A549 (cell line): ENCODE results near the gene C4orf50. TPM values are rescaled to one million over a fixed set of nuclear protein-coding genes. Genes with fewer than 3 reads are reported as not detected.

Source experiments
- ATAC-seq, 2 experiments: fragments of 200-7000 bp in 1 of 2; fragments of >200 bp in 1 of 2; cut with Nextera tagmentation in 1 of 2; cut with Tn5 transposase in 1 of 2; 3 replicates each; pipeline versions ENCODE4 v1.8.0 to v1.9.1; 2018 to 2020; ENCODE audit warnings: mild to moderate bottlenecking in 1 of 2, moderate library complexity in 1 of 2
- CTCF ChIA-PET: fragments of 300-600 bp; sonication (Branson Sonifier 250); formaldehyde crosslinking; extraction: SDS; loops from one replicate; lab custom pipeline; 2021; ENCODE audit warnings: antibody characterized with exemption, inconsistent platforms; lab: Yijun Ruan, JAX
- POLR2A ChIA-PET: fragments of 350-600 bp; formaldehyde crosslinking; extraction: SDS; loops from one replicate; lab custom pipeline; 2021; ENCODE audit warnings: antibody characterized with exemption, inconsistent platforms; lab: Yijun Ruan, JAX
- DNase-seq, 2 experiments: peaks; one replicate each; pipeline versions ENCODE4 v3.0.0 to v3.0.0-alpha.2; 2011 to 2016; ENCODE audit warnings: low read depth in 1 of 2, low spot score in 1 of 2
- FAIRE-seq: peaks from 2 replicates; lab custom pipeline; 2011; peaks lifted over from hg19 to GRCh38; lab: Jason Lieb, UNC
- H3K27ac ChIP-seq, 2 experiments: fragments of >200 bp; sonication (Bioruptor Twin); formaldehyde crosslinking; 3 replicates each; pipeline ENCODE4 v1.5.1; 2016 to 2017
- H3K4me1 ChIP-seq: fragments of >200 bp; sonication (Bioruptor Twin); formaldehyde crosslinking; 3 replicates; pipeline ENCODE4 v1.6.1; 2016
- H3K4me2 ChIP-seq: fragments of >200 bp; sonication (Bioruptor Twin); formaldehyde crosslinking; 3 replicates; pipeline ENCODE4 v1.6.1; 2016
- H3K4me3 ChIP-seq: fragments of >200 bp; sonication (Bioruptor Twin); formaldehyde crosslinking; 3 replicates; pipeline ENCODE4 v1.5.1; 2016
- H3K9me3 ChIP-seq: fragments of >200 bp; sonication (Bioruptor Twin); formaldehyde crosslinking; 3 replicates; pipeline ENCODE4 v1.6.1; 2016
- CBX2 ChIP-seq: fragments of 200-600 bp; sonication (generic); IDR thresholded peaks from 2 replicates; pipeline ENCODE4 v1.6.1; 2016; ENCODE audit warnings: low read depth, mild to moderate bottlenecking, borderline replicate concordance
- CHD4 ChIP-seq: fragments of 200-600 bp; sonication (generic); IDR thresholded peaks from 2 replicates; pipeline ENCODE4 v1.6.1; 2016; ENCODE audit warnings: antibody characterized with exemption, mild to moderate bottlenecking, borderline replicate concordance
- E2F6 ChIP-seq: IDR thresholded peaks from 2 replicates; pipeline ENCODE4 v1.6.1; 2012; ENCODE audit warnings: low read depth, borderline replicate concordance
- EP300 ChIP-seq, 2 experiments: fragments of >200 bp; sonication (Bioruptor Twin); formaldehyde crosslinking; IDR thresholded peaks; 2 replicates in 1 of 2; 3 replicates in 1 of 2; pipeline ENCODE4 v1.6.1; 2016 to 2017
- ESRRA ChIP-seq: fragments of 150-350 bp; IDR thresholded peaks from 2 replicates; pipeline ENCODE4 v1.6.1; 2014; ENCODE audit warnings: mild to moderate bottlenecking, low read length, borderline replicate concordance
- HDAC2 ChIP-seq: fragments of 200-600 bp; sonication (generic); IDR thresholded peaks from 2 replicates; pipeline ENCODE4 v1.6.1; 2016
- HOXA7 ChIP-seq: fragments of 250-450 bp; sonication (Bioruptor Pico); IDR thresholded peaks from 2 replicates; pipeline ENCODE4 v1.5.0; 2020; ENCODE audit warnings: mild to moderate bottlenecking, moderate library complexity
- HOXB5 ChIP-seq: fragments of 250-450 bp; sonication (Bioruptor Pico); IDR thresholded peaks from 2 replicates; pipeline ENCODE4 v1.5.0; 2020; ENCODE audit warnings: mild to moderate bottlenecking, moderate library complexity
- KDM1A ChIP-seq: fragments of 200-600 bp; sonication (generic); IDR thresholded peaks from 2 replicates; pipeline ENCODE4 v1.6.1; 2016; ENCODE audit warnings: low read depth, mild to moderate bottlenecking
- MAFK ChIP-seq: fragments of 450-650 bp; IDR thresholded peaks from 2 replicates; pipeline ENCODE4 v1.6.1; 2014; ENCODE audit not compliant: partially characterized antibody
- MAZ ChIP-seq: fragments of 150-350 bp; IDR thresholded peaks from 2 replicates; pipeline ENCODE4 v1.6.1; 2014; ENCODE audit warnings: antibody characterized with exemption, low read depth, low read length, borderline replicate concordance
- MYC ChIP-seq: IDR thresholded peaks from 2 replicates; pipeline ENCODE4 v1.6.1; 2012; ENCODE audit warnings: mild to moderate bottlenecking, inconsistent platforms, low read length, improper control_type of control experiment, borderline replicate concordance
- NPAS2 ChIP-seq: fragments of 250-450 bp; sonication (Bioruptor Pico); IDR thresholded peaks from 2 replicates; pipeline ENCODE4 v1.8.0; 2022; ENCODE audit warnings: mild to moderate bottlenecking, moderate library complexity, borderline replicate concordance
- NR3C1 ChIP-seq: fragments of >200 bp; sonication (Bioruptor Twin); formaldehyde crosslinking; IDR thresholded peaks from 3 replicates; pipeline ENCODE4 v1.6.1; 2017
- PBX3 ChIP-seq: IDR thresholded peaks from 2 replicates; pipeline ENCODE4 v1.6.1; 2012
- RARB ChIP-seq: fragments of 250-450 bp; sonication (Bioruptor Pico); IDR thresholded peaks from 2 replicates; pipeline ENCODE4 v1.8.0; 2021; ENCODE audit warnings: mild to moderate bottlenecking, moderate library complexity
- REST ChIP-seq: fragments of 200-600 bp; sonication (generic); IDR thresholded peaks from 2 replicates; pipeline ENCODE4 v1.6.1; 2016; ENCODE audit warnings: antibody characterized with exemption, mild to moderate bottlenecking, moderate library complexity
- TP53 ChIP-seq: fragments of 250-450 bp; sonication (Bioruptor Pico); IDR thresholded peaks from 2 replicates; pipeline ENCODE4 v1.5.0; 2021; ENCODE audit warnings: mild to moderate bottlenecking, moderate library complexity
- ZC3H11A ChIP-seq: fragments of 450-650 bp; IDR thresholded peaks from 2 replicates; pipeline ENCODE4 v1.6.1; 2014; ENCODE audit warnings: antibody characterized with exemption, mild to moderate bottlenecking
- WGBS: methylation state at CpG from one replicate; pipeline ENCODE4 v1.1.6; 2017; ENCODE audit errors: missing lambda C conversion rate; 5-methylcytosine and 5-hydroxymethylcytosine counted together
- polyA plus RNA-seq, 4 experiments: library from polyadenylated mRNA; depleted of rRNA in 3 of 4; stranded (reverse); fragments of >200 nt; fragmentation: RNase III in 1 of 4; extraction: RNeasy Plus Mini Kit Qiagen cat#74134 plus additional on column Dnase treatment in 1 of 4; gene quantifications; 2 replicates in 3 of 4; 3 replicates in 1 of 4; pipeline ENCODE4 v1.2.3, GENCODE V29; 2011 to 2017
- TF ChIP-seq, protein P1 (sequence below): IDR thresholded peaks from 2 replicates; pipeline ENCODE4 v1.6.1; 2012

C4orf50 gene
- polyA plus RNA-seq, 2 of the 4 experiments (the other 2 are of a cell fraction), result not detected

- no peak for TF ChIP-seq HOXA7 (CRISPR knock-in tag)
- TF ChIP-seq REST, result no peak
- TF ChIP-seq TP53 (CRISPR knock-in tag), result no peak
- no peak for TF ChIP-seq E2F6
- no peak for TF ChIP-seq MAFK
- no peak for TF ChIP-seq PBX3
- no peak for TF ChIP-seq RARB (CRISPR knock-in tag)
- no peak for TF ChIP-seq CBX2
- no peak for TF ChIP-seq HOXB5
- ChIA-PET CTCF (interaction anchor here (1.1 kb wide), 1 partner anchor 66 kb away, joined by 3 read pairs; no protein-coding TSS in a partner anchor), POLR2A (no interaction called here)
- Histone ChIP-seq H3K4me2 (no peak overlapping the region), H3K4me1 (no peaks in the 10 kb centered on the region), H3K9me3 (no peaks in the 10 kb centered on the region; the same call in 2 of the 3 replicates), H3K4me3 (no peak overlapping the region), H3K27ac (no peak overlapping the region)
- FAIRE-seq (no peak), ATAC-seq (no peak; a peak in 1 of 6 replicates), DNase-seq (no peak)
- WGBS, result 60% methylated on average over 1 of the region's 5 CpGs
Observed at GRCh38 chr4:6065166-6065565, 46.9 kb upstream of the C4orf50 start.

DNA sequence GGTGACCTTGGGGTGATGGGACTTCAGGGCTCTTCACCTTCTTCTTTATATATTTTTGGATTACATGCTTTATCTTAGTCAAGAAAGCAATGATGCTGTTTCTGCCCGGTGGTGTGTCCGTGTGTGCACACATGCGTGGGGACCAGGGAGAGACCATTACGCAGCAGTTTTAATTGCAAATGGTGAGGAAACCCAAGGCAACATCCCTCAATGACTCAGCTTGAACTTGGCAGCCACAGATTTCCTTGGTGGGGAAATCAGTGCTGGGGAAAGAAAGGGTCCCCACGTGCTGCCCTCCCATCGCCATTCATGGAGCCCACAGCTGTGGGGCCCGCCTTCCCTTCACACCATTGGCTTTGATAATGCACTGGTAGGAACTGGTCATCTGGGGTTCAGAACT, 46.2 kb upstream of the C4orf50 start:
- no peak for TF ChIP-seq MAZ
- no peak for TF ChIP-seq NPAS2 (CRISPR knock-in tag)
- no peak for TF ChIP-seq MYC
- no peak for TF ChIP-seq ZC3H11A
- TF ChIP-seq, protein P1, sequence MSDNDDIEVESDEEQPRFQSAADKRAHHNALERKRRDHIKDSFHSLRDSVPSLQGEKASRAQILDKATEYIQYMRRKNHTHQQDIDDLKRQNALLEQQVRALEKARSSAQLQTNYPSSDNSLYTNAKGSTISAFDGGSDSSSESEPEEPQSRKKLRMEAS, result no peak
- no peak for TF ChIP-seq HOXA7 (CRISPR knock-in tag)
- TF ChIP-seq KDM1A, result no peak
- no peak for TF ChIP-seq MAFK
- TF ChIP-seq ESRRA, result no peak
- no peak for TF ChIP-seq HDAC2
- TF ChIP-seq NR3C1, result no peak
- TF ChIP-seq EP300 (IDR thresholded peaks at IDR 0.05), result no peak
- TF ChIP-seq CHD4, result no peak
- TF ChIP-seq, all 56 proteins: peak for 0
- FAIRE-seq, result no peak
- no peaks in the 10 kb centered on the region for H3K4me1 ChIP-seq
- ATAC-seq, result no peak
- H3K4me3 ChIP-seq, result no peak overlapping the region
- POLR2A ChIA-PET, result no interaction called here
- no peak for DNase-seq
- no peak overlapping the region for H3K4me2 ChIP-seq
- H3K27ac ChIP-seq, result no peak overlapping the region
- CTCF ChIA-PET, result interaction anchor here (0.9 kb wide), 1 partner anchor 11 kb away, joined by 4 read pairs; no protein-coding TSS in a partner anchor
- peaks cover 2% of the 10 kb centered on the region; the same call in 2 of the 3 replicates for H3K9me3 ChIP-seq
- 51% methylated on average over 6 of the region's 7 CpGs for WGBS
